Heart right ventricle (tissue), 16 donors: ENCODE data around the gene TRIM36. TPM values are rescaled to one million over a fixed set of nuclear protein-coding genes. Genes with fewer than 3 reads are reported as not detected.

Experiments used
- ATAC-seq, 8 donors: fragments of 200-7000 bp; cut with Tn5 transposase; one replicate each; pipeline ENCODE4 v1.9.1; 2020; ENCODE audit warnings: mild to moderate bottlenecking in 8 of 8, moderate library complexity in 8 of 8, moderate number of reproducible peaks in 1 of 8
- DNase-seq, 2 donors: peaks; one replicate each; pipeline ENCODE4 v3.0.0-alpha.2; 2020
- H3K27ac ChIP-seq, 10 donors: fragments of 200-600 bp; sonication (generic) in 2 of 10; one replicate each; pipeline versions ENCODE4 v1.5.0 to v1.8.0; 2020 to 2022; ENCODE audit warnings: mild to moderate bottlenecking in 3 of 10
- H3K27me3 ChIP-seq, 7 donors: fragments of 200-600 bp; one replicate each; pipeline ENCODE4 v1.8.0; 2021 to 2022; ENCODE audit warnings: mild to moderate bottlenecking in 2 of 7
- H3K36me3 ChIP-seq, 9 donors: fragments of 200-600 bp; sonication (generic) in 1 of 9; one replicate each; pipeline versions ENCODE4 v1.5.0 to v1.8.0; 2020 to 2022; ENCODE audit warnings: mild to moderate bottlenecking in 2 of 9
- H3K4me1 ChIP-seq, 9 donors: fragments of 200-600 bp; sonication (generic) in 1 of 9; one replicate each; pipeline versions ENCODE4 v1.5.0 to v1.8.0; 2020 to 2022; ENCODE audit warnings: mild to moderate bottlenecking in 4 of 9
- H3K4me3 ChIP-seq, 10 donors: fragments of 200-600 bp; sonication (generic) in 2 of 10; one replicate each; pipeline versions ENCODE4 v1.5.0 to v1.8.0; 2020 to 2022; ENCODE audit warnings: mild to moderate bottlenecking in 7 of 10, moderate library complexity in 2 of 10
- H3K9me3 ChIP-seq, 11 donors: fragments of 200-600 bp in 10 of 11; sonication (generic) in 2 of 11; one replicate each; pipeline versions ENCODE4 v1.5.0 to v1.8.0; 2013 to 2022; ENCODE audit warnings: mild to moderate bottlenecking in 2 of 11, control low read depth in 1 of 11, moderate library complexity in 1 of 11
- CTCF ChIP-seq, 9 donors: fragments of 200-600 bp; sonication (generic) in 2 of 9; IDR thresholded peaks; one replicate each; pipeline versions ENCODE4 v1.5.0 to v1.8.0; 2021 to 2022; ENCODE audit warnings: antibody characterized with exemption in 9 of 9, mild to moderate bottlenecking in 5 of 9, moderate library complexity in 1 of 9
- WGBS, 2 donors: extraction: QIAGEN DNeasy Blood & Tissue Kit; methylation state at CpG; one replicate each; pipeline ENCODE4 v1.1.7; 2013; ENCODE audit warnings: inconsistent platforms in 1 of 2; 5-methylcytosine and 5-hydroxymethylcytosine counted together
- intact Hi-C, 10 donors: fragments of 100-400 bp; cut with DNase I; formaldehyde crosslinking; loops; one replicate each; pipeline versions ENCODE4 v1.11.1 to v1.14.2; 2022
- polyA plus RNA-seq, 2 donors: library from polyadenylated mRNA; stranded (reverse); fragments of 200-250 nt; gene quantifications; one replicate each; pipeline ENCODE4 v1.2.3, GENCODE V29; 2013
- total RNA-seq, 10 donors: library from RNA; stranded (reverse); fragmentation: NEBNext Ultra II Directional in 3 of 10; extraction: Animal tissue kit (Norgen Biotek cat#: 25700) in 3 of 10; gene quantifications; one replicate each; pipeline versions ENCODE4 v1.2.1 to v1.2.4, GENCODE V29; 2021 to 2023
- donor health status: Arrhythmogenic right ventricular cardiomyopathy.
- donor health status: ischemic (EF 13 %, LVEDD 7.1; RV severe dilation, severe dysfunction).
- donor health status: healthy with polysubstance abuse.
- donor health status: DM: no; HTN: yes; CAD: no.
- donor health status: DM: no; HTN: no; CAD: no.
- donor health status: ischemic (EF 25% LVEDD 6.9; RV normal size, moderate dysfunction).
- donor health status: ischemic (EF 25% LVEDD 5.7; RV mildly dilated, moderate dysfunction).
- donor health status: healthy.
- donor health status: DM: yes; HTN: yes; CAD: no.
- donor health status: Ischemic cardiomyopathy.
- donor health status: ischemic (EF 35%, LVEDD 5.7; RV mildly dilated, moderate dysfunction).
- donor health status: nonischemic (EF 11% LVEDD 7.7; RV severe dilation, severe dysfunction).
- donor health status: DM: yes; HTN: yes; CAD: no.
- donor health status: PGD.
- donor health status: ischemic (EF 29% LVEDD 5.4; RV normal size, mild dysfunction).
- donor health status: nonischemic (EF 23%, LVEDD 6.1; RV moderate dilation, normal function).

Gene TRIM36
- total and polyA plus RNA-seq, 12 donors = 0.06 to 2.2 (median 0.35) TPM

- Histone ChIP-seq H3K27me3 (no peaks in the 10 kb centered on the region), H3K27ac (no peak overlapping the region), H3K4me1 (no peaks in the 10 kb centered on the region), H3K4me3 (no peak overlapping the region), H3K36me3 (peaks cover 0 to 14% (median 0%) of the 10 kb centered on the region in 9 donors), H3K9me3 (no peaks in the 10 kb centered on the region)
- ATAC-seq (no peak), DNase-seq (no peak)
- 83 to 95% methylated on average over 1 of the region's 1 CpG for WGBS, 2 donors
- TF ChIP-seq CTCF (IDR thresholded peaks at IDR 0.05) = no peak
- intact Hi-C loops = no loop called here
Observed at GRCh38 chr5:115202952-115203351, 33.2 kb upstream of the TRIM36 start.

- Histone ChIP-seq H3K36me3 (no peaks in the 10 kb centered on the region), H3K27me3 (no peaks in the 10 kb centered on the region), H3K4me1 (no peaks in the 10 kb centered on the region), H3K27ac (no peak overlapping the region), H3K4me3 (no peak overlapping the region), H3K9me3 (no peaks in the 10 kb centered on the region)
- intact Hi-C loops = no loop called here
- DNase-seq (no peak), ATAC-seq (no peak)
- TF ChIP-seq CTCF (IDR thresholded peaks at IDR 0.05) = no peak
- WGBS, 2 donors = 69 to 72% methylated on average over 3 of the region's 3 CpGs
Observed at GRCh38 chr5:115196161-115196560, 26.5 kb upstream of the TRIM36 start.

- no peak for TF ChIP-seq CTCF (IDR thresholded peaks at IDR 0.05)
- intact Hi-C loops = no loop called here
- Histone ChIP-seq H3K4me3 (no peak overlapping the region), H3K27me3 (peaks cover 0 to 2% (median 0%) of the 10 kb centered on the region in 7 donors), H3K4me1 (no peaks in the 10 kb centered on the region), H3K36me3 (no peaks in the 10 kb centered on the region), H3K9me3 (no peaks in the 10 kb centered on the region), H3K27ac (no peak overlapping the region)
- DNase-seq = no peak
- ATAC-seq = no peak
- WGBS, 2 donors = 96 to 97% methylated on average over 2 of the region's 2 CpGs
Observed at GRCh38 chr5:115194676-115195075, 25.0 kb upstream of the TRIM36 start.

- no peak overlapping the region for H3K4me3 ChIP-seq
- no peak for TF ChIP-seq CTCF (IDR thresholded peaks at IDR 0.05)
- intact Hi-C loops = no loop called here
- H3K9me3 ChIP-seq = no peaks in the 10 kb centered on the region
- H3K27me3 ChIP-seq = peaks cover 0 to 8% (median 0%) of the 10 kb centered on the region in 7 donors
- no peak for DNase-seq
- no peak for ATAC-seq
- no peaks in the 10 kb centered on the region for H3K4me1 ChIP-seq
- no peak overlapping the region for H3K27ac ChIP-seq
- H3K36me3 ChIP-seq = no peaks in the 10 kb centered on the region
Observed at GRCh38 chr5:115193295-115193694, 23.6 kb upstream of the TRIM36 start.

GRCh38 chr5:115192098-115192497 lies 22.4 kb upstream of the TRIM36 start:
- no peak for TF ChIP-seq CTCF (IDR thresholded peaks at IDR 0.05)
- Histone ChIP-seq H3K27me3 (peaks cover 0 to 13% (median 0%) of the 10 kb centered on the region in 7 donors), H3K36me3 (no peaks in the 10 kb centered on the region), H3K27ac (no peak overlapping the region), H3K4me3 (no peak overlapping the region), H3K4me1 (no peaks in the 10 kb centered on the region), H3K9me3 (no peaks in the 10 kb centered on the region)
- intact Hi-C loops = no loop called here
- no peak for ATAC-seq
- 95 to 100% methylated on average over 1 of the region's 1 CpG for WGBS, 2 donors
- no peak for DNase-seq
